NCI-H1105 treated with DMSO at 0.1 percent for 48 hours (cell line): ENCODE data around the gene OR6J1.
"Not testable (repeated sequence)": the region's sequence is repeated elsewhere in the genome, so short reads cannot be mapped to it uniquely, and the experiment has no call there.

Experiments
- DNase-seq: peaks from one replicate; lab custom pipeline; 2025; lab: John Stamatoyannopoulos, UW

Gene OR6J1

GRCh38 chr14:22650960-22651521 lies 6.9 kb upstream of the OR6J1 start:
- no peak for DNase-seq

- DNase-seq: no peak
These were observed 6.0 kb upstream of the OR6J1 start for GRCh38 chr14:22650046-22650739.

GRCh38 chr14:22648506-22648905 lies 4.4 kb upstream of the OR6J1 start:
- DNase-seq: no peak

- no peak for DNase-seq
These were observed 2.6 kb upstream of the OR6J1 start for GRCh38 chr14:22646570-22647254.

DNA sequence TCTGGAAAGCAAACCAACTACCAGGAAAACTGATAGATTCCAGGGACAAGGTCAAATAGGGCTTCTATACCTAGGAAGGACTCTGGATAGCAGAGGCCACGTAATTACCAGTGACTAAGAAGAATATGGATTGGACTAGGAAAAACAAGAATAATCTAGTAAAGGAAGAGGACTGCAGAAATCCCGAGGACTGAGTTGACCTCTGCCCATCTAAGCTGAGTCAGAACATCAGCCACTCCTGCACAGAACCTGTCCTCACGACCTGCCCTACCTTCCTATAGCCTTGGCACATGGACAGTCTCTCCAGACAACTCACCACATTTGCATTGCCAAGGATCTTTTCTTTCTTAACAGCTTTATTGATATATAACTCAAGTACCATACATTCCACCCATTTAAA lies 2.3 kb downstream of the OR6J1 start:
- no peak for DNase-seq

DNA sequence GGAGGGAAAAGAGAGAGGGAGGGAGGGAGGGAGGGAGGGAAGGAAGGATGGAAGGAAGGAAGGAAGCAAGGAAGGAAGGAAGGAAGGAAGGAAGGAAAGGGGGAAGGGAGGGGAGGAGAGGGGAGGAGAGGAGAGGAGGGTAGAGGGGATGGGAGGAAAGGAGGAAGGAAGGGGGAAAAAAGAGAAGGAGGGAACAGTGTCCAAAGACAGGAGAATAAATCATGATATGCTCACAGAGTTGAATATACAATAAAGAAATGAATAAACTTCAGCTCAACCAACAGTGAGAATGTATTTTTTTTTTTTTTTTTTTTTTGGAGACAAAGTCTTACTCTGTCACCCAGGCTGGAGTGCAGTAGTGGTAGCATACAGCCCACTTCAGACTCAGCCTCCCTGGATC lies 4.0 kb downstream of the OR6J1 start:
- no peak for DNase-seq

- not testable (repeated sequence) for DNase-seq
These were observed 8.2 kb downstream of the OR6J1 start for GRCh38 chr14:22635980-22636379.

DNA sequence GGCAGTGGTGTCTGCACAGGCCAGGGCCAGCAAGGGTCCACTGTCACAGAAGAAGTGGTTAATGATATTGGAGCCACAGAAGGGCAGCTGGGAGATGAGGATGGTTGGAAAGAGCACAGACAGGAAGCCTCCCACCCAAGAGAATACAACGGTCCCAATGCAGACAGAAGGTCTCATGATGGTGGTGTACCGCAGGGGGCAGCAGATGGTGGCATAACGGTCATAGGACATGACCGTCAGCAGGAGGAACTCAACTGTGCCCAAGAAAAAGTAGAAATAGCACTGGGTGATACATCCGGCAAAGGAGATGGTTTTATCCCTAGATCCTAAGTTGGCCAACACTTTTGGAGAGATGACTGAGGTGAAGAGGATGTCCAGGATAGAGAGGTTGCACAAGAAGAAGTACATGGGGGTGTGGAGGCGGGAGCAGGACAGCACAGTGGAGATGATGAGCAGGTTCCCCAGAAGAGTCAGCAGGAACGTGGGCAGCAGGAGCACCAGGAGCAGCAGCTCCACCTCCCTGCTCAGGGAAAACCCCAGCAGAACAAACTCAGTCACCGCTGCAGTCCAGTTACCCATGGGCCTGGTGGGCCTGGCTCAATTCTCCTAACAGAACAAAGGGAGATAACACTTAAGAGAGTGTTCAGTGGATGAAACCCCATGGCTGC lies 9.8 kb downstream of the OR6J1 start:
- no peak for DNase-seq

- no peak for DNase-seq
These were observed 13.7 kb downstream of the OR6J1 start for GRCh38 chr14:22630486-22630885.

DNA sequence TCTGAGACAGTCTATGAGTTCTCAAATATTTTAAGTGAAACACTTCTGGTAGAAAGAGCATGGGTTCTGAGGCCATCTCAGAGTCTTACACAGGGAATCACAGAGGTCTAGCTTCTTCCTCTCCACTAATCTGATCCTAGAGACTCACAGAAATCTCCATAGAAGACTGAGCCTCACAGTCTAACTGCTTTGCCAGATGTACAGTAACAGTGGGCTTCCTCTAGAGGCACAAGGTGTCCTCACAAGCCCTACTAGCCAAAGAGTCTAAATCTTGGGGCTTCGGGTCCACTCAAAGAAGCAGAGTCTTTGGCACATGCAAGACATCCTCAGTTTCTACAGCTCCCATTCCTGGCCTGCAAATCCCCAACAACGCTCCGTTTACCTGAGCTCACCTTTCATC lies 14.1 kb downstream of the OR6J1 start:
- no peak for DNase-seq

GRCh38 chr14:22629361-22629760 lies 14.8 kb downstream of the OR6J1 start:
- no peak for DNase-seq

DNA sequence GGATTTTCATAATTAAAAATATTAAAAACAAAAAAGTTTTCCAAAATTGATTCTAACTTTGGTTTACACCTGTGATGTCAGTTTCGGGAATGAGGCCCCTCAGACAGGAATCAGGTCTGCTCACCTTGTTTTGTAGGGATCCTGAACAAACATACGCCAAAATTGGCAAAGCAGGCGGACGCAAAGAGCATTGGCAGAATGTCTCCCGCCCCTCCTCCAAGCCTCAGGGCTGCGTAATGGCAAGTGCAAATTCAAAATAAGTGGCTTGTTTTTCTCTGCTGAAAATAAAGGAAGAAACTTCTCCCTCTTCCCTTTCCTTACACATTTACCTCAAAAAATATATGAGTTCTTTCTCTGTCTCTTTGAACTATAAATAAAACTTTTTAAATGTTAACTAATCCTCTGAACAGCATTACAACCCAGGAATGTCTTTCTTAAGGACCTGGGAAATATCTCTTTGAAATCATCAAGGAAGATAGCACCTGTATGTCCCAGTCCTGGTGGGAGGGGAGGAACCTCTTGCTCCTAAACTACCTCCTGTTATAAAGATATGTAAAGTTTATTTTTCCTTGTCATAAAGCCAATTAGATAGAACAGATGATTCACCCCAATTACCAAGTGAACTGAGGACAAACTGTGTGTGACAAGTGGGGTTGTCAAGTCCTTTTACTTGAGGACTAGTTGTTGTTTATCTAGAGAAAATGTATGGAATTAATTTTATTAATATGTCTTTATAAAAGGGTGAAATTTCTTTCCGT lies 16.5 kb downstream of the OR6J1 start:
- DNase-seq: no peak

GRCh38 chr14:22626590-22626989 lies 17.6 kb downstream of the OR6J1 start:
- DNase-seq: no peak

DNA sequence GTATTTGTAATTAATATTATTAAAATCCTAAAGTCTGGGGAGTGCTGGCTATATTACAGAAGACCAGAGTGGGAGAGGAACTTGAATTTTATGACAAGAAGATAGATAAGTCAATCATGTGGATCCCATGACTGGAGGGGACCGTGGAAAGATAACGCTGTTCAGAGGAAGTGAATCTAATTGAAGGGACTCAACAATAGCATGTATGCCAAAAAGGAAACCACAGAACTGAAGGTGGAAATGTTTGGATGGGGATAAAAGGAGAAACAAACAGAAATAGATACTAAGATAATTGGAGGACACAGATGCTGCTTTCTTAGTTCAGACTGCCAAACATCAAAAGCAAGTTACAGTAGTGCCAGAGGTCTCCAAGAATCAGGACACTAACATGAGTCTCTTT lies 21.1 kb downstream of the OR6J1 start:
- no peak for DNase-seq

DNA sequence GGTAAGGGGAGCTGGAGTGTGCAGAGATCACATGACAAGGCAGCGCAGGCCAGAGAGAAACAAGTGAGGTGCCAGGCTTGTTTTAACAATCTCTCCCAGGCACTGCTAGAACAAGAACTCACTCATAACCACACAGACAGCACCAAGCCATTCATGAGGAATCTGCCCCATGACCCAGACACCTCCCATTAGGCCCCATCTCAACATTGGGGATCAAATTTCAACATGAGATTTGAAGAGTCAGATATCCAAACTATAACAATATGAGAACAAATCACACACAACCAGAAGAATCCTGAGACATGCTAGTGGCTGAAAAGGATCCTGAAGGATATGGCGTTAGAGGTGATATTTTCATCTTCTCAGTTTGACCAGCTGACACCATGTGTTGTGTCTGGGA lies 21.9 kb downstream of the OR6J1 start:
- DNase-seq: no peak

- DNase-seq: not testable (repeated sequence)
These were observed 28.4 kb downstream of the OR6J1 start for GRCh38 chr14:22615765-22616164.

GRCh38 chr14:22614240-22614799 lies 29.8 kb downstream of the OR6J1 start:
- DNase-seq: no peak

- no peak for DNase-seq
These were observed 30.4 kb downstream of the OR6J1 start for GRCh38 chr14:22613736-22614239.

- no peak for DNase-seq
These were observed 31.0 kb downstream of the OR6J1 start for GRCh38 chr14:22613106-22613695.

GRCh38 chr14:22610931-22611330 lies 33.2 kb downstream of the OR6J1 start:
- no peak for DNase-seq

GRCh38 chr14:22607291-22607690 lies 36.9 kb downstream of the OR6J1 start:
- no peak for DNase-seq
